Adipose tissue (tissue), 3 donors: ENCODE results near the gene ROS1. TPM values are rescaled to one million over a fixed set of nuclear protein-coding genes. Genes with fewer than 3 reads are reported as not detected.
"Not testable (repeated sequence)": the region's sequence is repeated elsewhere in the genome, so short reads cannot be mapped to it uniquely, and the experiment has no call there.

Experiments used
- H3K27ac ChIP-seq: one replicate; pipeline ENCODE4 v1.5.1; 2013; ENCODE audit warnings: low read depth, low read length
- WGBS, 3 donors: extraction: QIAGEN DNeasy Blood & Tissue Kit; methylation state at CpG; one replicate each; pipeline ENCODE4 v1.1.7; 2013; 5-methylcytosine and 5-hydroxymethylcytosine counted together
- polyA plus RNA-seq, 3 donors: library from polyadenylated mRNA; stranded (reverse); fragments of 200-250 nt; gene quantifications; one replicate each; pipeline ENCODE4 v1.2.3, GENCODE V29; 2013
- donor health status: healthy with polysubstance abuse.
- donor health status: Bipolar disorder and iron deficiency.
- donor health status: healthy.

The ROS1 gene
- polyA plus RNA-seq, 3 donors = 0.01 TPM; not detected in 1

DNA sequence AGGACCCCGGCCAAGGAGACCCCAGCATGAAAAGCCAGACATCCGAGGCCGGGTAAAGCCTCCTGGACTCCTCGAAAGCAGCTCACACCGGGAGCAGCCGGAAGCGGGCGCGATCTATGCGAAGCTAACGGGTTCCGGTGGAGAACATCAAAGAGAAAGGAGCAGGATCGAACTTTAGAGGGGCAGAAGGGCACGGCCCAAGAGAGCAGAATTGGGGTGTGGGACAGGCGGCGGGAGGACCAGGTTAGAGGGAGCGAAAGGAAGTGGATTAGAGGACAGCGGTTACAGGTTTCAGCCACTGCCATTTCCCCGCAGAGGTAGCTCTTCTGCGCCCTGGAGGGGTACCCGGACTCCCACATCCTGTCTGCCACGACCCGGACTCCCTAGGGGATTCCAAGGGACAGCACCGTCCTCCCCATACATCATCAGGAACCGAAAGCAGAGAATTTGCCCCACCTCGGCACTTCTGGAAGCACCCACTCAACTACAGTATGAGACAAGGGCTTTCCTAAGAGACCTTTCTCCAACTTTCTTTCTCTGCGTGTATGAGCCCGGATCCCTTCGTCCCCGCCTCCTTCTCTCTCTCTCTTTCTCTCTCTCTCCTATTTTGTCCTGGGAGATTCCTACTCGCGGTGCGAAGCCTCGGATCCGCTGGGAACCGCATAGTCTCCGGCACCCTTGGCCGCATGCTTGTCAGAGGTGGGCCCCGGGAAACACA is 160.9 kb downstream of the ROS1 start:
- no peak overlapping the region for H3K27ac ChIP-seq
- WGBS, 3 donors = 1 to 3% (median 2%) methylated on average over 39 of the region's 39 CpGs

DNA sequence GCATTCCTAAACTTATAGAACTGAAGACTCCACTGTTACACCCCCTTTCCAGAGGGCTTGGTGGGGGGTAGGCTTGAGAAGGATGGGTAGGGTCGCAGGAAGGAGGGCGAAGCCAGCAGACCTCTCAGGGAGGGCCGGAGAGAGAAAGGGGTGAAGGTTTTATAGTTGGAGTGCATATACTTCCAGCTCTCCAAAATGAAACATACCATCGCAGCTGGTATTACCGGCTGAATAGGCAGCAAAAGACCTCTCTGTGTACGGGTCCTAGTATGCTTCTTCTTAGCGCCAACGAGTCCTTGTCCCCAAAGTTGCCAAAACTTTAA is 161.4 kb downstream of the ROS1 start:
- no peak overlapping the region for H3K27ac ChIP-seq
- WGBS, 3 donors = 3 to 5% (median 4%) methylated on average over 8 of the region's 8 CpGs

- WGBS, 3 donors = 6 to 14% (median 12%) methylated on average over 27 of the region's 27 CpGs
- H3K27ac ChIP-seq = no peak overlapping the region
Observed at GRCh38 chr6:117263353-117263927, 162.3 kb downstream of the ROS1 start.

DNA sequence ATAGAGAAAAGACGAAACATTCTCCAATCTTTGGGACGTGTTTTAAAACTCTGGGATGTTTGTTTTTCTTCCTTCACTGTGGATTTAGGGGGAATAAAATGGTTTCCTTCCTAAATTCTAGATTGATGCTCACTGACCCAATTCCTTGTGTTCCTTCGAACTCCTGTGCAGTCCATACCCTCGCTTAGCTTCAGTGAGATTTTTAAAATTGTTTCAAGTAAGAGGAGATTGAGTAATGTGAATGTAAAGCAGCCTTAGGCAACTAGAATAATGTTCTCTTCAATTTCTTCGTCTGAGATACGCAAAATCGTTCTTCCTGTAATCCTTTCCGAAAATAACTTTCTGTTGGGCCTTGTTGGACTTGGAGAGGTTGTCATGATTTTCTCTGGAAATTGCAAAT is 162.9 kb downstream of the ROS1 start:
- no peak overlapping the region for H3K27ac ChIP-seq
- 27 to 40% (median 37%) methylated on average over 8 of the region's 8 CpGs for WGBS, 3 donors

GRCh38 chr6:117253785-117254184 is 172.0 kb downstream of the ROS1 start:
- WGBS, 3 donors = 74 to 85% (median 77%) methylated on average over 2 of the region's 2 CpGs
- H3K27ac ChIP-seq = no peak overlapping the region

- H3K27ac ChIP-seq = not testable (repeated sequence)
- WGBS, 3 donors = 76 to 87% (median 83%) methylated on average over 17 to 19 of the region's 20 CpGs
Observed at GRCh38 chr6:117244979-117245378, 180.8 kb downstream of the ROS1 start.

GRCh38 chr6:117244571-117244970 is 181.2 kb downstream of the ROS1 start:
- 67 to 80% (median 72%) methylated on average over 7 to 8 of the region's 13 CpGs for WGBS, 3 donors
- not testable (repeated sequence) for H3K27ac ChIP-seq

Other genes with a start within 250 kb of the ROS1 start
- under 1 TPM in 1 of 3 donors, not detected in 2; 0.21 TPM for gene VGLL2, start 160.4 kb downstream of the ROS1 start, polyA plus RNA-seq
- 1 to 10 TPM; 4.2 to 5.5 (median 4.7) TPM for gene DCBLD1, start 56.7 kb upstream of the ROS1 start, polyA plus RNA-seq
- 10 to 100 TPM in 1 of 3 donors, 1 to 10 TPM in 2; 6.3 to 16.6 (median 8.8) TPM for gene GOPC, start 176.6 kb upstream of the ROS1 start, polyA plus RNA-seq
- gene NUS1, start 249.5 kb upstream of the ROS1 start, polyA plus RNA-seq = 10 to 100 TPM; 11.8 to 21.9 (median 17.0) TPM